IPS-15b (cell line): ENCODE measurements around the gene SSNA1.

Experiments
- H3K27me3 ChIP-seq: one replicate; pipeline ENCODE4 v1.6.1; 2013; ENCODE audit warnings: low read length; ENCODE audit not compliant: control insufficient read depth, insufficient read depth
- H3K36me3 ChIP-seq: one replicate; pipeline ENCODE4 v1.6.1; 2013; ENCODE audit warnings: low read length; ENCODE audit not compliant: control insufficient read depth, insufficient read depth
- H3K4me1 ChIP-seq: one replicate; pipeline ENCODE4 v1.6.1; 2013; ENCODE audit warnings: mild to moderate bottlenecking, low read length; ENCODE audit not compliant: control insufficient read depth, insufficient read depth
- H3K4me3 ChIP-seq: one replicate; pipeline ENCODE4 v1.5.1; 2013; ENCODE audit warnings: low read depth, low read length
- H3K9ac ChIP-seq: one replicate; pipeline ENCODE4 v1.6.1; 2013; ENCODE audit warnings: low read depth, mild to moderate bottlenecking, low read length
- H3K9me3 ChIP-seq: one replicate; pipeline ENCODE4 v1.6.1; 2013; ENCODE audit warnings: mild to moderate bottlenecking, low read length; ENCODE audit not compliant: control insufficient read depth, insufficient read depth

The SSNA1 gene

DNA sequence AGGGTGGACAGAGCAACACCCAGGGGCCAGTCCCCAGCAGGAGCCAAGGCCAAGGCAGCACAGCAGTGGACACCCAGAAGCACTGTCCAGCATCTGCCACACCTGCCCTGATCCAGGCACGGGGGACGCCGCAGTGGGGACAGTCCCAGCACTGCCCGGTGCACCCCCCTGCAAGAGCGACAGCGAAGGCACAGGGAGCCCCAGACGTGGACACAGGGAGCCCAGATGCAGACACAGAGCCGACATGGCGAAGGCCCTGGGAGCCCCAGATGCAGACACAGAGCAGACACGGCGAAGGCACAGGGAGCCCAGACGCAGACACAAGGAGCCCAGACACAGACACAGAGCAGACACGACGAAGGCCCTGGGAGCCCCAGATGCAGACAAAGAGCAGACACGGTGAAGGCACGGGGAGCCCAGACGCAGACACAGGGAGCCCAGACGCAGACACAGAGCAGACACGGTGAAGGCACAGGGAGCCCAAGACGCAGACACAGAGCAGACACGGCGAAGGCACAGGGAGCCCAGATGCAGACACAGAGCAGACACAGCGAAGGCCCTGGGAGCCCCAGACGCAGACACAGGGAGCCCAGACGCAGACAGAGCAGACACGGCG lies 4.4 kb upstream of the SSNA1 start:
- no peaks in the 10 kb centered on the region for H3K9me3 ChIP-seq
- peaks cover 49% of the 10 kb centered on the region for H3K36me3 ChIP-seq
- no peaks in the 10 kb centered on the region for H3K27me3 ChIP-seq
- H3K4me3 ChIP-seq, result no peak overlapping the region
- no peak overlapping the region for H3K9ac ChIP-seq
- peaks cover 8% of the 10 kb centered on the region for H3K4me1 ChIP-seq

DNA sequence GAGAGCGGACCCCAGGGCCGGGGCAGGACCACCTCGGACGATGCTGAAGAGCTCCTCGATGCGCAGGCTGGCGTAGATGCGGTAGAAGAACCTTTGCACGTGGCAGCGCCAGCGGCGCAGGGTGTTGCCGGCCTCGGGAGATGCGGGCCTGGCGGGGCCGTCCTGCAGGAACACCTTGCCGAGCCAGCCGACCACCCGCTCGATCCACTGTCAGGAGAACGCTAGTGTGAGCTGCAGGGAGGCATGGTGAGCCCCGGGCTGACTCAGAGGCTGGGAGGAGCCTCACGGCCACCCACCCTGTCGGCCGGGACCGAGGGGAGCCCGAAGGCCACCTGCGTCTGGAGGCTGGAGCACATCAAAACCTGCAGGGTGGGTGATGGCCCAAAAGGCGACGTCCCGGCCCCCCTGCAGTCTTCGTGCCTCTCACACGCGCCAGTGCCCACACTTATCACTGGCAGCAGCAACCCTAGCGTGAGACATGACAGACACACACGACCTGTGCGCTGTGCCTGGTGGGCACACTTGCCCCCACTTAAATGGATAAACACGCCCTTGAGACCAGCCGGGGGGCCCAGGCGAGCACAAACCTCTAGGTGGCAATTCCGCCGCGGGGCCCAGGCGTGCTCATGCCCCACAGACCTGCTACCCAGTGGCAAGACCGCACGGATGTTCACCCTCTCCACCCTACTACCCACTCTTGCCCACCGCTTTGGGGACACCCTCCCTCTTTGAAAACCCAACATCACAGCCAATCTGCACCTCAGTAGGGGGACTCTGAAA lies 3.4 kb upstream of the SSNA1 start:
- no peaks in the 10 kb centered on the region for H3K27me3 ChIP-seq
- H3K9me3 ChIP-seq, result no peaks in the 10 kb centered on the region
- H3K36me3 ChIP-seq, result peaks cover 41% of the 10 kb centered on the region
- H3K4me1 ChIP-seq, result peaks cover 10% of the 10 kb centered on the region
- H3K4me3 ChIP-seq, result no peak overlapping the region
- H3K9ac ChIP-seq, result no peak overlapping the region

DNA sequence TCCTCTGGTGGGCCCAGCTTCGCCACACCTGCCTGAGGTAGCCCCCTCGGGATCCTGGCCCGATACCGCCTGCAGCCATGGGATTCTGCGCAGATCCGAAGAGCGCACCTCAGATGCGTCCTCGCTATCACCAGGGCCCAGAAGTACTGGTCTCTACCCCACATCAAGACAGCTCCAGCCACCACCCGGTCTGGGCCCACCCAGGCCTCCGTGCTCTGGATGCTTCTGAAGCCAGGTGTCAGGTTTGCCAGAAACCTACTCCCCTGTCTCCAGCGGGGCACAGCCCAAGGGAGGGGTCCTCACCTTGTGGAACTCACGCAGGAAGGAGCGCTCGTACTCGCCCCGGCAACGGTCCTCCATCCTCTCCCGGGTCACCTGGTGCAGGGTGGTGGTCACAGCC lies 2.6 kb upstream of the SSNA1 start:
- Histone ChIP-seq H3K36me3 (peaks cover 37% of the 10 kb centered on the region), H3K4me3 (no peak overlapping the region), H3K9me3 (no peaks in the 10 kb centered on the region), H3K27me3 (no peaks in the 10 kb centered on the region), H3K4me1 (peaks cover 10% of the 10 kb centered on the region), H3K9ac (no peak overlapping the region)

DNA sequence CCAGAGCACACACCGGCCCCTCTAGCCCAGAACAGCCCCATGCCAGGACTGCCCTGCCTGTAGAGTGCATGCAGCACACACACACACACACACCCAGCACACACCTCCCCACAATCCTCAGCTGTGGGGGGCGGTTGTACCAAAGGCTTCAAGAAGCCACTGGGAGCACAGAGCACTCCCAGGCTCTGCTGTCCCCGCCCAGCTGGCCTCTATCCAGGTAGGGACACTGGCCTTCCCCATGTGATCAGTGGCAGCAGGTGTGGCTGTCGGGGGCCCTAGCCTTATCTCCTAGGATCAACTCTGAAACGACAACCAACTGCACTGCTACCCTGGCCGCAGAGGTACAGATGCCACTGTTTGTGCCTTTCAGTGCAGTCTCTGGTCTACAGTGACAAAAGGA lies 2.1 kb upstream of the SSNA1 start:
- Histone ChIP-seq H3K36me3 (peaks cover 36% of the 10 kb centered on the region), H3K9me3 (no peaks in the 10 kb centered on the region), H3K4me1 (peaks cover 10% of the 10 kb centered on the region), H3K4me3 (no peak overlapping the region), H3K27me3 (no peaks in the 10 kb centered on the region), H3K9ac (no peak overlapping the region)

DNA sequence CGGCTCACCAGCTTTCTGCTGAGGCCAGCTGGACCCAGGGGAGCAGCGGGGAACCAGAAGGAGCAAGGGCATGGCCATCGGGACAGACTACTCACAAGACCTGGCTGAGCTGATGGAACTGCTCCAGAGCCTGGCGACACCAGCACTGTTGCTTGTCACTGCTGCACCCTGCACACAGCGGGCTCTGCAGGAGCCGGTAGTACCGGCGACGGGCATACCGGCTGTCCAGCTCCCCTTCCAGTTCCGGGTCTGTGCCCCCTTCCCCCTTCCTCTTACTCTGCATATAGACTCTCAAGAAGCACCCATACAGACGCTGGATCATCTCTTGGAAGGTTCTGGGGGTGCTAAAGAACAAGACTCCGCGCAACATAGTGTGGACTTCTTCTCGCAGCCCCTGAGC lies 1.1 kb upstream of the SSNA1 start:
- no peaks in the 10 kb centered on the region for H3K27me3 ChIP-seq
- H3K4me1 ChIP-seq, result peaks cover 10% of the 10 kb centered on the region
- no peaks in the 10 kb centered on the region for H3K9me3 ChIP-seq
- H3K36me3 ChIP-seq, result peaks cover 35% of the 10 kb centered on the region
- no peak overlapping the region for H3K9ac ChIP-seq
- peak overlapping the region; percentile 97 for H3K4me3 ChIP-seq

DNA sequence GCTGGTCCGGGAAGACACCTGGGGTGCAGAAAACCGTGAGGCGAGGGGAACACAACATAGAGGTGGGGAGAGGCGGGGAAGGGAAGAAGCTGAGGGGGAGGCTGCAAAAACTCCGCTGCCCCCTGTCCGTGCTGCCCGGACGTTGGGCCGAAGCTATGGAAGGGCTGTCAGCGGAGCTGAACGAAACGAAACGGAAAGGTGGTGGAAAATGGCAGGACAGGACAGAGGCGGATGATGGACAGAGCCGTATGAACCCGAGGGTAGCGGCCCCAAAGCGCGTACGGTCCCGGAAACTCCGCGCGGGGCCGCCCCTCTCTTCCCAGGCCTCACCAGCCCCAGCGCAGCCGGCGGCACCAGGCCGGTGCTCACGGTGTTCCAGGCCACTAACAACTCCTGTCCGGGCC lies 388 bp upstream of the SSNA1 start:
- Histone ChIP-seq H3K27me3 (no peaks in the 10 kb centered on the region), H3K36me3 (peaks cover 31% of the 10 kb centered on the region), H3K4me1 (peaks cover 10% of the 10 kb centered on the region), H3K4me3 (peak overlapping the region; percentile 97), H3K9ac (peak overlapping the region; percentile 76), H3K9me3 (no peaks in the 10 kb centered on the region)

DNA sequence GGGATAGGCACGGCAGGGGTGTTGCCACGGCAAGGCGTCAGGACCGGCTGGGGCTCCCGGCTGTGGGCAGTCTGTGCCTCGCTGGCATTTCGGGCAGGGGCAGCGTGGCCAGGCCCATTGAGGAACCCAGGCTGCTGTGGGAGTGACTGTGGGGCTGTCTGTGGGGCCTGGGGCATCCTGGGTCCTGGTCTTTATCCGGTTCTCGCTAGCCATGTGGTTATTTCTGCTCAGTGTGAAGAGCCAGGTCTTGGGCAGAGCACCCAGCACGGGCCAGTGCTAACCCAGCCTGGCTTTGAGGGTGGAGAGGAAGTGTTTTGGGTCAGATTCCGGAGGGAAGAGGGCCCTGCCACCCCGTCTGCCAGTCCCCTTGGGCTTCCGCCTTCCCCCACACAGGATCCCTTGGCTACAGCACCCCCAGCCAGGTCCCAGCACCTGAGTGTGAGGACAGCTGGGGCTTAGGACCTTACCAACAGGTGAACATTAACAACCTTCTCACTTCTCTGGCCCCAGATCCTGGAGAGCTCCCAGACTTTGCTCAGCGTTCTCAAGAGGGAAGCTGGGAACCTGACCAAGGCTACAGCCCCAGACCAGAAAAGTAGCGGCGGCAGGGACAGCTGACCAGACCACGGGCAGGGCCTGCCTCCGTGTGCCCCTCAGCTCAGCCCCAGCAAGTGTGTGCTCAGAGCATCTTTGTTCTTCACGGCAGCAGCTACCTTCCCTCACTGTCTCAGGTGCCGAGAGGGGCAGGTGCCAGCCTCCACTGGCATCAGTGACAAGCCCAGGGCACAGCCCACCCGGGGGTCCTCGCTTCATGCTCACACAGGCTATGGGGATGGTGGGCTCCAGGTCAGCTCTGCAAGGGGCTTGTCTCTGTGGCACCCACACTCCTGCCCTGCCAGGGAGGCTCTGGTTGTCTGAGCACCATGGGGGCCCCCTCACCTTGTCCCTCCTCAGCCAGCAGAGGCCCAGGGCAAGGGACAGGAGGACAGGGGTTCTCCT lies 1.1 kb downstream of the SSNA1 start:
- Histone ChIP-seq H3K9ac (peak overlapping the region; percentile 81), H3K4me1 (peaks cover 10% of the 10 kb centered on the region), H3K9me3 (no peaks in the 10 kb centered on the region), H3K27me3 (no peaks in the 10 kb centered on the region), H3K4me3 (peak overlapping the region; percentile 97), H3K36me3 (peaks cover 23% of the 10 kb centered on the region)

DNA sequence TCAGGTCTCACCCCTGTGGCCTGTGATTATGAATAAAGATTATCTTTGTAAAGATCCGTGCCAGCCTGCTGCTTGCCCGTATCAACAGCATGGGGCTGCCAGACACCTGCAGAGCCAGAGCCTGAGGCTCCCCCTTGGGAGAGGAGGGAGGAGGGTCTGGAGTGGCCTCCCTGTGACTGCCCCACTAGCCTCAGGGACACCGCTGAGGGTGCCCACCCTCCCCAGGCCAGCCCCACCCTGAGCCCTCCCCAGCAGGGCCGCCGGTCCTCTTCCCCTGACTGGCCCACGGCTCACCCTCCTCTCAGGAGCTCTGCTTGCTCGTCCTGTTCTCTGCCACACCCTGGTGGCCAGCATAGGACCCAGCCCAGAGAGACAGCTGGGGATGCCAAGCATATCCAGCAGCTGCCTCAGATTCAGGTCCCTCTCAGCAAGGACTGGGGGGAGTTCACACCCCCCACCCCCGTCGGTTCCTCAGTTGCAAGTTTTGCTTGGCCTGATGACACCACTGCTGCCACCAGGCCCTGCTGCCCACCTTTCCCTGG lies 1.9 kb downstream of the SSNA1 start:
- Histone ChIP-seq H3K4me1 (peaks cover 12% of the 10 kb centered on the region), H3K27me3 (no peaks in the 10 kb centered on the region), H3K9ac (no peak overlapping the region), H3K36me3 (peaks cover 23% of the 10 kb centered on the region), H3K4me3 (no peak overlapping the region), H3K9me3 (no peaks in the 10 kb centered on the region)

DNA sequence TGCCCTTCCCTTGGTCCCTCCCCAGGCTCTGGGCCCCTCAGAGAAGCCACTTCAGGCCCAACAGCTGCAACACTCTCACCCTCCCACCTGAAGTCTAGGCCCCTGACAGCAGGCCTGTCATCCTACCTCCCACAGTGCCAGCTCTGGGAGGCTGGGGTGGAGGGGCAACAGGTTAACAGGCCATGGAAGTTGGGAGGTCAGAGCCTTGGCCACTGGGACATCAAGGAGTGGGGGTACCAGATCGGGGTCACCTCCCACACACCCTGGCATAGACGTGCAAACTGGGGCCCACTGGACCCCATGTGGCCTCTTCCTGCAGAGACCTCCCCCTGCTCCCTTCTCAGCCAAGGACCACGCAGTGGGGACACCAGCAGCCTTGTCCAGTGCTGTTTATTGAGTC lies 2.8 kb downstream of the SSNA1 start:
- H3K9me3 ChIP-seq, result no peaks in the 10 kb centered on the region
- no peak overlapping the region for H3K4me3 ChIP-seq
- no peak overlapping the region for H3K9ac ChIP-seq
- H3K36me3 ChIP-seq, result peaks cover 14% of the 10 kb centered on the region
- peaks cover 12% of the 10 kb centered on the region for H3K4me1 ChIP-seq
- H3K27me3 ChIP-seq, result no peaks in the 10 kb centered on the region

DNA sequence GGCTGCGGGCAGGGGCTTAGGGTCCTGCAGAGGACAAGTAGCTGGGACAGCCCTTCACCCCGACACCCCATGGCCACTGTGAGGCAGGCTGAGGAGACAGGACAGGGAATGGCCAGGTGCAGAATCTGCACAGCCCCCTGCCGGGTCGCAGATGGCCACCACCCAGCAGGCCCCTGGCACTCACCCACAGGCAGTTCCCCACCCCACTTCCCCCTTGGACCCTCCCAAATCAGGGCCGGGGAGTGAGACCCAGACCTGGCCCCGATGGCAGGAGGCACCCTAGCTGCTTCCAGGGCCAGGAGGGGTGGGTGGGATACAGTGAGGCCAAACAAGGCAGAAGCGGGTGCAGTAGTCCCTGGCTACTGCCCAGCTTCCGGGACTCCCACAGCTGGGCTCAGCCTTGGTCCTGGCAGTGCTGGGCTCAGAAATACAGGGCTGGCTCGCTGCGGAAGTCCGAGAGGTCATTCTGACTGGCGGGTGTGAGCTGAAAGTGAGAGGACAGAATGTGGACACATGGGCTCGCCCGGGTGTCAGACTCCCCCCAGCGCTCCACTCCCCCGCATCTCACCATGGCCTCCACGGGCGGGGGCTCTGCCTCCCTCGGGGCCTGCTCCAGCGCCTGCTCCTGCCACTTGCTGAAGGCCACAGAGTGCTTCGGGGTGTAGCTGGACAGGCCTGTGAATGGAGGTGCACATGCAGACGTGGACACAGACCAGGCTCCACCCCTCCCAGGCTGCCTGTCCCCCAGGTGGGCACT lies 3.4 kb downstream of the SSNA1 start:
- Histone ChIP-seq H3K27me3 (no peaks in the 10 kb centered on the region), H3K4me1 (peaks cover 11% of the 10 kb centered on the region), H3K36me3 (peaks cover 14% of the 10 kb centered on the region), H3K4me3 (no peak overlapping the region), H3K9ac (no peak overlapping the region), H3K9me3 (no peaks in the 10 kb centered on the region)

DNA sequence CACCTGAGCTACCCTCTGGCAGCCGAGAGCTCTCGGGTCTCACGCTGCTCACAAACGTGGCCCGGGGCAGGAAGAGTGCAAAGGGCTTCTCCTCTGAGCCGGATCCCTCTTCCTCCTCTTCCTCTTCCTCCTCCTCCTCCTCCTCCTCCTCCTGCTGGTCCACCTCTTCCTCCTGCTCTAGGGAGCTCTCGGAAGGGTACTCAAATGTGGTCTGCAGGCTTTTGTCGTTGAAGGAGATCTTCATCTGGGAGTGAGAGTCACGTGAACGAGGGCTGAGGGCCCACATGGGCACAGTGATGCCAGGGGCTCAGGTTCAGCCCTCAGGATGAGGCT lies 3.9 kb downstream of the SSNA1 start:
- Histone ChIP-seq H3K36me3 (peaks cover 14% of the 10 kb centered on the region), H3K4me3 (no peak overlapping the region), H3K9me3 (no peaks in the 10 kb centered on the region), H3K27me3 (no peaks in the 10 kb centered on the region), H3K9ac (no peak overlapping the region), H3K4me1 (peaks cover 7% of the 10 kb centered on the region)
